A549 (cell line): ENCODE data around the gene DNAJA3.

ENCODE experiments used
- EP300 ChIP-seq, 2 experiments: fragments of >200 bp; sonication (Bioruptor Twin); formaldehyde crosslinking; IDR thresholded peaks; 2 replicates in 1 of 2; 3 replicates in 1 of 2; pipeline ENCODE4 v1.6.1; 2016 to 2017
- ESRRA ChIP-seq: fragments of 150-350 bp; IDR thresholded peaks from 2 replicates; pipeline ENCODE4 v1.6.1; 2014; ENCODE audit warnings: mild to moderate bottlenecking, low read length, borderline replicate concordance
- POLR2A ChIP-seq: IDR thresholded peaks from 2 replicates; pipeline ENCODE4 v1.6.1; 2012; ENCODE audit warnings: mild to moderate bottlenecking, low read length
- RCOR1 ChIP-seq: fragments of 150-350 bp; IDR thresholded peaks from 2 replicates; pipeline ENCODE4 v1.6.1; 2014; ENCODE audit warnings: antibody characterized with exemption, low read length, low read depth
- SMC3 ChIP-seq: fragments of >200 bp; sonication (Bioruptor Twin); formaldehyde crosslinking; IDR thresholded peaks from 3 replicates; pipeline ENCODE4 v1.6.1; 2018; ENCODE audit warnings: inconsistent platforms
- ZSCAN20 ChIP-seq: fragments of 250-450 bp; sonication (Bioruptor Pico); IDR thresholded peaks from 2 replicates; pipeline ENCODE4 v1.8.0; 2022; ENCODE audit warnings: mild to moderate bottlenecking, moderate library complexity
- TF ChIP-seq, protein P1 (sequence below): fragments of >200 bp; sonication (Bioruptor Twin); formaldehyde crosslinking; IDR thresholded peaks from 3 replicates; pipeline ENCODE4 v1.5.1; 2016

DNA sequence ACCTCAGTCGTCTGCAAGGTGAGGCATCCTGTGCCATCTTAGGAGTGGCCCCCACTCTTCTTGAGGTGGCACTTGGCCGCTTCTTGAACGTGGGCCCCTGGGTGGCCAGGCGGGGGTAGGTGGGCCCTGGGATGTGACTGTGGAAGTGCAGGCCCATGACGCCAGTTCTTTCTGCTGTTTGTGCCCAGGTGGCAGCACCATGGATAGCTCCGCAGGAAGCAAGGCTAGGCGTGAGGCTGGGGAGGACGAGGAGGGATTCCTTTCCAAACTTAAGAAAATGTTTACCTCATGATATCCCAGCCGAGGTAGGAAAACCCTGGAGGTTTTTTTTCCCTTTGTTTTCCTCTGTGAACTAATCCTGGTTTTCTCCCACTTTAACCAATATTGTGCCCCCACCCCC lies 29.0 kb downstream of the DNAJA3 start:
- TF ChIP-seq, protein P1, sequence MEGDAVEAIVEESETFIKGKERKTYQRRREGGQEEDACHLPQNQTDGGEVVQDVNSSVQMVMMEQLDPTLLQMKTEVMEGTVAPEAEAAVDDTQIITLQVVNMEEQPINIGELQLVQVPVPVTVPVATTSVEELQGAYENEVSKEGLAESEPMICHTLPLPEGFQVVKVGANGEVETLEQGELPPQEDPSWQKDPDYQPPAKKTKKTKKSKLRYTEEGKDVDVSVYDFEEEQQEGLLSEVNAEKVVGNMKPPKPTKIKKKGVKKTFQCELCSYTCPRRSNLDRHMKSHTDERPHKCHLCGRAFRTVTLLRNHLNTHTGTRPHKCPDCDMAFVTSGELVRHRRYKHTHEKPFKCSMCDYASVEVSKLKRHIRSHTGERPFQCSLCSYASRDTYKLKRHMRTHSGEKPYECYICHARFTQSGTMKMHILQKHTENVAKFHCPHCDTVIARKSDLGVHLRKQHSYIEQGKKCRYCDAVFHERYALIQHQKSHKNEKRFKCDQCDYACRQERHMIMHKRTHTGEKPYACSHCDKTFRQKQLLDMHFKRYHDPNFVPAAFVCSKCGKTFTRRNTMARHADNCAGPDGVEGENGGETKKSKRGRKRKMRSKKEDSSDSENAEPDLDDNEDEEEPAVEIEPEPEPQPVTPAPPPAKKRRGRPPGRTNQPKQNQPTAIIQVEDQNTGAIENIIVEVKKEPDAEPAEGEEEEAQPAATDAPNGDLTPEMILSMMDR, result no peak
- TF ChIP-seq ESRRA, result no peak
- no peak for TF ChIP-seq RCOR1
- no peak for TF ChIP-seq ZSCAN20
- TF ChIP-seq SMC3, result no peak
- TF ChIP-seq POLR2A, result no peak
- TF ChIP-seq EP300 (IDR thresholded peaks at IDR 0.05), result no peak
